ENCODE results near the gene SEPTIN2.
"Not testable (repeated sequence)": the region's sequence is repeated elsewhere in the genome, so short reads cannot be mapped to it uniquely, and the experiment has no call there.

SEPTIN2 gene

GRCh38 chr2:241350530-241350877 is 34.8 kb downstream of the SEPTIN2 start:
- H3K4me3 ChIP-seq (ENCODE audit: low read depth, low read length), result no peak overlapping the region

- no peak overlapping the region for H3K4me3 ChIP-seq (ENCODE audit: low read depth, low read length)
Observed at GRCh38 chr2:241350878-241351639, 35.3 kb downstream of the SEPTIN2 start.

- H3K4me3 ChIP-seq (ENCODE audit: low read depth, low read length), result no peak overlapping the region
Observed at GRCh38 chr2:241351640-241352031, 35.9 kb downstream of the SEPTIN2 start.

GRCh38 chr2:241352227-241352626 is 36.5 kb downstream of the SEPTIN2 start:
- no peak overlapping the region for H3K4me3 ChIP-seq (ENCODE audit: low read depth, low read length)

- peak overlapping the region; percentile 21 for H3K4me3 ChIP-seq (ENCODE audit: low read depth, low read length)
Observed at GRCh38 chr2:241354668-241355658, 39.2 kb downstream of the SEPTIN2 start.

- H3K4me3 ChIP-seq (ENCODE audit: low read depth, low read length), result peak within 1 kb of the TSS; percentile 52
Observed at GRCh38 chr2:241355983-241356870, 40.5 kb downstream of the SEPTIN2 start, which contains the start of gene FARP2. Gene FARP2, plus strand, starts transcription at chr2:241356285. Its CDS starts 16,823 bp downstream, at chr2:241373108.

- H3K4me3 ChIP-seq (ENCODE audit: low read depth, low read length), result peak overlapping the region; percentile 52
Observed at GRCh38 chr2:241356871-241357260, 41.1 kb downstream of the SEPTIN2 start.

GRCh38 chr2:241357531-241357930 is 41.8 kb downstream of the SEPTIN2 start:
- no peak overlapping the region for H3K4me3 ChIP-seq (ENCODE audit: low read depth, low read length)

GRCh38 chr2:241358470-241358869 is 42.7 kb downstream of the SEPTIN2 start:
- H3K4me3 ChIP-seq (ENCODE audit: low read depth, low read length), result no peak overlapping the region

GRCh38 chr2:241359481-241360045 is 43.8 kb downstream of the SEPTIN2 start:
- no peak overlapping the region for H3K4me3 ChIP-seq (ENCODE audit: low read depth, low read length)

GRCh38 chr2:241363426-241363825 is 47.7 kb downstream of the SEPTIN2 start:
- H3K4me3 ChIP-seq (ENCODE audit: low read depth, low read length), result no peak overlapping the region

- no peak overlapping the region for H3K4me3 ChIP-seq (ENCODE audit: low read depth, low read length)
Observed at GRCh38 chr2:241364781-241365180, 49.1 kb downstream of the SEPTIN2 start.

- no peak overlapping the region for H3K4me3 ChIP-seq (ENCODE audit: low read depth, low read length)
Observed at GRCh38 chr2:241366678-241367077, 51.0 kb downstream of the SEPTIN2 start.

- H3K4me3 ChIP-seq (ENCODE audit: low read depth, low read length), result no peak overlapping the region
Observed at GRCh38 chr2:241368643-241369042, 52.9 kb downstream of the SEPTIN2 start.

- H3K4me3 ChIP-seq (ENCODE audit: low read depth, low read length), result no peak overlapping the region
Observed at GRCh38 chr2:241372361-241372992, 56.8 kb downstream of the SEPTIN2 start.

- no peak overlapping the region for H3K4me3 ChIP-seq (ENCODE audit: low read depth, low read length)
Observed at GRCh38 chr2:241373446-241373845, 57.7 kb downstream of the SEPTIN2 start.

GRCh38 chr2:241373906-241374305 is 58.2 kb downstream of the SEPTIN2 start:
- H3K4me3 ChIP-seq (ENCODE audit: low read depth, low read length), result not testable (repeated sequence)

- H3K4me3 ChIP-seq (ENCODE audit: low read depth, low read length), result no peak overlapping the region
Observed at GRCh38 chr2:241375300-241375699, 59.6 kb downstream of the SEPTIN2 start.

- no peak overlapping the region for H3K4me3 ChIP-seq (ENCODE audit: low read depth, low read length)
Observed at GRCh38 chr2:241376808-241377207, 61.1 kb downstream of the SEPTIN2 start.

GRCh38 chr2:241378816-241379215 is 63.1 kb downstream of the SEPTIN2 start:
- no peak overlapping the region for H3K4me3 ChIP-seq (ENCODE audit: low read depth, low read length)
